HG02571 (cell line): Measurements from ENCODE around the gene UBL5.

Experiments used
- ATAC-seq: cut with Tn5 transposase; IDR thresholded peaks from one replicate; pipeline ENCODE4 v1.9.1; 2021; ENCODE audit warnings: mild to moderate bottlenecking, moderate library complexity; ENCODE audit not compliant: unreplicated experiment

Gene UBL5

DNA sequence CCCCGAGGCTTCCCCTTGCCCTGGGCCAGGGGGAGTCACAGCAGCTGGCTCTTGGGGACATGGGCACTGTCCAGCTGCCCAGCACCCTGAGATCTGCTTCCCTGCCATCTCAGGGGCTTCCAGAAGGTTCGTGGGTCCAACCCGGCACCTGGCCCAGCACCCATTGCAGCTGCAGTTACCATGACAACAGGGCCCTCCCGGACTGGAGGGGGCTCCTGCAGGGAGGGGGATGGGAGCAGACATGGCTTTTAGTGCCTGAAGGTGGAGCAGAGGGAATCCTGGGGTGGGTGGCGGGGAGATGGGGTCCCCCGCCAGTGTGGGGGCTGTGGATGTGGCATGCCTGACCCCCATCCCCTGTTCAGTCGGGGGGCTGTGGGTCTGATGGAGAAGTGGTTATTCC, 22.1 kb downstream of the UBL5 start:
- no peak for ATAC-seq

DNA sequence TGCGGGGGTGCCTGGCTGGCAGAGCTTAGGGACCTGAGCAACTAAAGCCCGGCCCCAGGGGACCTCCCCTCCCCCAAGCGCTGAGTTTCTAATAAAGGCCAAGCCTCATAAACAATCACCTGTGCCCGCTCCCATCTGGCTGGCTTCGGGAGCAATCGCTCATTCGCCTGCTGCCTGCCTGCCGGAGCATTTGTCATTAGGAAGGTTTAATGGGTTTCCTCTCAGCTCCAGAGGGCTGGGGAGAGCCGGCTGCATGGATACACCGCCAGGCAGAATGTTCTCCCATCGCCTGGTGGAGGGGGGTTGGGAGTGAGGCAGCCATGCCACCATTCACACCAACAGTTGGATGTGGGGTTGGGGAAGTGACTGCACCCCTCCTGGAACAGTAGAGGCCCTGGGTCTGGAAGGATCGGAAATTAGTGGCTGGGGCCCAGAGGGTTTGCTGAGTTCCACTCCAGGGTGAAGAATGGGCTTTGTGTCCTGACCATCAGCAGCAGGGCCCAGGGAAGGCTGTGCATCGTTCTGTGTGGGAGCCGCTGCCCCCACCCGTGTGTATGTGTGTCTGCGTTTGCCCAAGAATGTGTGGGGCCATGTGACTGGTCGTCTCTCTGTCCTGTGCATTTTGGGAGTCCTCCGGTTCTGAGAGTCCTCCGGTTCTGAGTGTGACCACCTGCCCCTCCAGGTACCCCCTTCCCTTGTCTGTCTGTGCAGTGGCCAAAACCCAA, 22.7 kb downstream of the UBL5 start:
- ATAC-seq = no peak

DNA sequence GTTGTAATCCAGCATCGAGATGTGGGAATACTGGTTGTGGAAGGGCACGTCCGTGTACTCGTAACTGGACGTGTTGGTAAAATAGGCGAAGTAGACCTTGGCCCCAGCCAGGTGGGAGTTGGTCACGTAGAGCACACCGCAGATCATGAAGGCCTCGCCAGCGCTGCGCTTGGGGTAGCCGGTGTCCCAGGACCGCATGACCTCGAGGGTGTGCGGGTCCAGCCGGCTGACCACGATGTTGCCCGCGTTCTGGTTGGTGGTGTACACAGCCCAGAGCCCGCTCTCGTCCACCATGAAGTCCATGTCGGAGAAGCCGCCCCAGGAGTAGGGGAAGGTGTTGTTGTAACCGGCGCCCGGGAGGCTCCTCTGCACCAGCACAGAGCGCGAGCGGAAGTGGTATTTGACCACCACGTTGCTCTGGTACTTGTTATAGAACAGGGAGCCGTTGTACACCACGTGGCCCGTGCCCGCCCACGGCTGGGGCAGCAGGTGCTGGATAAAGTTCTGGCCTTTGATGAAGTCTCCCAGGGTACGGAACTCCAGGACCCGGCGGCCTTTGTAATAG, 26.6 kb downstream of the UBL5 start:
- ATAC-seq = no peak

DNA sequence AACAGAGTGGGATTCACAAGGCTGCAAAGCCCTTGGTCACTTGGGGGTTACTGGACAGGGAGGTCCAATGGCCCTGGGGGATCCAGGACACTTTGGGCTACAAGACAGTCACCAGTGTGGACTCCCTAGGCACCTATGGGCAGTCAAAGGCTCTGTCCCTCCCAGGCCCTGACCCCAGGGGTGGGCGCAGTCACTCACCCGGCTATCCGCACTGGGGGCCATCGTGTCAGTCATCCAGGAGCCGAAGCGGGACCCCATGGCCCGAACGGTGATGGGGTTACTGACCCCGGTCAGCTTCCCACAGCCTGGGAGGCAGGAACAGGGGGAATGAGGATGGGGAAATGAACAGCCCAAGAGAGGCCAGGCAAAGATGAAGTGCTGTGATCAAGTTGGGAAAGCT, 28.9 kb downstream of the UBL5 start:
- no peak for ATAC-seq

DNA sequence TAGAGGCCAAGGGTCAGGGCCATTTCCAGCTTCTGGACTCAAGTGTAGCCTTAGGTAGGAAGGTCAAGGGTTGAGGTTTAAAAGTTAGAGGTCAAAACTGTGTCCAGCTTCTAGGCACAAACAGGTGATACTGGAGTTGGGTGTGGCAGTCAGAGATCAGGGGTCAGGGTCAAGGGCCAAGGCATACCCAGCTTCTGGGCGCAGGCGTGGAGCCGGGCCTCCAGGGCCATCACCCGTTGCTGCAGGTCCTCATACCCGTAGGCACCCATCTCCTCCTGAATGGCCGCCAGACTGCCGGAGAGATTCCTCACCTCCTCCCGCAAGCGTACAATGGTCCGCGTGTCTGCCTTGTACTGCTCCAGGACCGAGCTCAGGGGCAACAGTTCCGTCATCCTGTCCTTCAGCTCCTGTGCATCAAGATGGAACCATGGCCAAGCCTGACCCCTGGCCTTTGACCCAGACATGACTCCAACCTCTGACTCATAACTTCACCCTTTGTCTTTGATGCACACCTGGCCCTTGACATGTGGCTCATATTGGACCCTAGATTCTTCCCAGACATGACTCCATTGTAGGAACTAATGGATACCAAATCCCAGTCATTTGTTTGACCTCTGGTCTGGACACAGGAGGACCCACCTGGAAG, 29.5 kb downstream of the UBL5 start:
- ATAC-seq = no peak

DNA sequence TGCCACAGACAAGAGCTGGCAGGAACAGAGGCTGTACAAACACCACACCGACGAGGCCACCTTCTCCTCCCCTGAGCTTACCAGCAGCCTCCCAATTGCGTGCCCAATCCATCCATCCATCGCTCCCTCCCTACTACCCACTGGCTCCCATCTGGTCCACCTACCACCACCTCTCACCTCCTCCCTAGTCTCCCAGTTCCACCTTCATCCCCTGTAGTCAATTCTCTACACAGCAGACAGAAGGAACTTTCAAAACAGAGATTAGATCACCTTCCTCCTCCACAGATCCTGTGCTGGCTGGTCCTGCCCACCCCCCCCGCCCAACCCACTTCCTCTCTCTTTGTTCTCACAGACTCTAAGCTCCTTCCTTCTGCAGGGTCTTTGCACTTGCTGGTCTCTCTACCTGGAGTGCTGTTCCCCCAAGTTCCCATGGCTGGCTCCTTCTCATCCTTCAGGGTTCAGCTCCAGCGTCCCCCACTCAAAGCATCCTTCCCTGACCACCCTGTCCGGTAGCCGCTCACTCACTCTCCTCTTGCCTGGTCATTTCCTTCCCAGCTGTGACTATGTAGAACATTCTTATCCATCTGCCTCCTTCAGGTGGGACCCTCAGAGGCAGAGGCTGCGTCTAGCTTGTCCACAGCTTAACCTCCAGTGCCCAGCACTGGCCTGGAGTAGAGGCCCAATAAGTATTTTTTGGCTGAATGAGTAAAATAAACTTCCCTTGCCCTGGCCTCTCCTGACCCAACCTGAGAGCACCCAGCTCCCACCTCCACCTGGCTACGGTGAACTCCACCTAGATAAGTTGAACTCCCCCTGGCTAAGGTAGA, 30.4 kb downstream of the UBL5 start:
- ATAC-seq = no peak

DNA sequence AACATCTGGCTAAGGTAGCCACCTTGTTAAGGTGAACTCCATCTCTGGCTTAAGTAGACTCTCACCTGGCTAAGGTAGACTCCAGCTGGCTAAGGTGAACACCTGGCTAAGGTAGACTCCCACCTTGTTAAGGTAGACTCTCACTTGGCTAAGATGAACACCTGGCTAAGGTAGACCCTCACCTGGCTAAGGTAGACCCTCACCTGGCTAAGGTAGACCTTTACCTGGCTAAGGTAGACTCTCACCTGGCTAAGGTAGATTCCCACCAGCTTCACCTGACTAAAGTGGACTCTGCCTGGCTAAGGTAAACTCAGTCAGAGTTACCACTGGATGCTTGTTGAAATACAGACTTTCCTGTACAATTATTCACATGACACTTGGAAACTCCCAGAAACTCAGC, 31.0 kb downstream of the UBL5 start:
- no peak for ATAC-seq

DNA sequence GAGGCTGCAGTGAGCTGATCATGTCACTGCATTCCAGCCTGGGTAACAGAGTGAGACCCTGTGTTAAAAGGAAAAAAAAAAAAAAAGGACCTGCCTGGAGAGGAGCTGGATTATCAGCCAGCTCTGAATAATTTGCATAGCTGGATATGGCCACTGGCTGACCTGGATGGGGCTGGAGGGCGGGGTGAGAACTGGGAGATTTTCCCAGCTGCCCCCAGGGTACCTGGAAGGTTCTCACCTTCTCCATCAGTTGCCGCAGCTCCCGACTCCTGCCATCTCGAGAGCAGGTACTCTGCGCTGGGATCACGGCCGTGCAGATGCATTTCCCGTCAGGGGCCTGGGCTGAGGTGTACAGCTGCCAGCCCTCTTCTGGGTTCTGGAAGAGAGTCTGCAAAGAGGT, 32.7 kb downstream of the UBL5 start:
- ATAC-seq = no peak

DNA sequence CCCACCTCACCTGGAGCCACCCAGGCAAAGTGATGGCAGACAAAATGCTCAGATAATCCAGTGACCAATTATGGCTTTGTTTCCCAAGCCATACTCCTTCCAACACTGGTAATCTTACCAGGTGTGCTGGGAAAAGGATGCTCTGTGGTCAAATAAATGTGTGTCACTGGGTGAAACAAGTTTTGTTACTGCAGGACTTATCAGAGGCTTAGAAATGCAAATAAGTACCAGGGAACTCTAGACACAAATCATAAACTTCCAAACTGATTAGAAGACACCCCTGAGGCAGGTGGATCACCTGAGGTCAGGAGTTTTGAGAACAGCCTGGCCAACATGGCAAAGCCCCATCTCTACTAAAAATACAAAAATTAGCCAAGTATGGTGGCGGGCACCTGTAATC, 33.8 kb downstream of the UBL5 start:
- no peak for ATAC-seq

DNA sequence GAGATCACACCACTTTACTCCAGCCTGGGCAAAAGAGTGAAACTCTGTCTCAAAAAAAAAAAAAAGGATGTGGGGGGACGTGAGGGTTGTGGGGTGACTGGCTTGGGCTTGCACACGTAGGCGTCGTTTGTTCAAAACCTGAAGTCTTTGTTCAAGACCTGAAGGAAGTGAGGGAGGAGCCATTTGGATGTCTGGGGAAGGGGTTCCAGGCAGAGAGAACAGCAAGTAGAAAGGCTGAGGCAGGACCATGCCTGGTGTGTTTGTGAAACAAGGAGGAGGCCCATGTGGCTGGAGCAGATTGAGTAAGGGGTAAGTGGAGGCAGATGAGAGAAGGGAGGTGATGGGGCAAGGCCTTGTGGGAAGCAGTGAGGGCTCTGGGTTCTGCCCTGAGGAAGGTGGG, 35.2 kb downstream of the UBL5 start:
- no peak for ATAC-seq

DNA sequence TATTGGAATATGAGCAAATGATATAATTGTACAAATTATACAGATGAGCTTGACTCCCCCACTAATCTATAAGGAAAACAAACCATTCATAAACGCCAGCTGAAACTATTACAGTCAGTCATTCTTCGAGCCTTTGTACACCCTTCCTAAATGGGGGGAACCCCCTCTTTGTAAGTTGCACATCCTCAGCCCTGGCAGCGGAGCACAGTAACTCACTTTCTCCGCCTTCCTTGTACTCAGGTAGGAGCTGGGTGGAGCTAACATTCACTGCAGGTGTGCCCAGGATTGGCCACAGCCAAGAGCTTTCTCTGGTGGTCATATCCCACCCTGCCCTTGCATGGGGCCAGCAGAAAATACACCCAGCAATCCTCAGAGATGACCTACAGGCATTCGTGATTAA, 36.0 kb downstream of the UBL5 start:
- ATAC-seq = no peak

DNA sequence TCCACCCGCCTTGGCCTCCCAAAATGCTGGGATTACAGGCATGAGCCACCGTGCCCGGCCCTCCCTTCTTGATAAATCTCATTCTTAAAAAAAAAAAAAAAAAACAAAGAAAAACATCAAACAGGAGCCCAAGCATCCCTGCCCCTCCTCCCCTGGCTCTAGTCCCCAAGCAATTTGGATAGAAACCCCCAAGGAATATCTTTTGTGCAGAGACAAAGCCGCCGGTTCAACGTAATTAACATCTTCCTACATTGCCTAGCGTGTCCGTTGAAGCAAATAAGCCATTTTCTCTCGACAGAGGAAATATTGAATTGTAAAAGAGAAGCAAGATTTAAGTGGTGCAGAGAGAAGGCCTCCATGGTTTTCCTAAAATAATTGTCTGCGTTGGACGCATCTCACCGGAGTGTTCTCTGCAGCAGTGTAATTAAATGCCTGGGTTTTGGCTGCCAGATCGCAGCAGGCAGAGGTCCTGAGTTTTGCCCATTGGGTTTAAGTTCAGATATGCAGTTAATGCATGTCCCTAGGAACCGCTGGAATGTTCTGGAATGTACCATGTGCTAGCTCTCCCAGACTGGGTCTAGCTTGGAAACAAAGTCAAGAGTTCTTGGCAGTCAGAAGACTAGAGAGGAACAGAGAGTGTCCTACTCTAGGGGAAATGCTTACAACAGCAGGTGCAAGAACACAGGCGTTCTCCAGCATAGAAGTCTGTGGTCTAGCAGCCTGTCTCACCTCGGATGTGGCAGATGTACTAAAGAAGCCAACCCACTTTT, 38.2 kb downstream of the UBL5 start:
- no peak for ATAC-seq

DNA sequence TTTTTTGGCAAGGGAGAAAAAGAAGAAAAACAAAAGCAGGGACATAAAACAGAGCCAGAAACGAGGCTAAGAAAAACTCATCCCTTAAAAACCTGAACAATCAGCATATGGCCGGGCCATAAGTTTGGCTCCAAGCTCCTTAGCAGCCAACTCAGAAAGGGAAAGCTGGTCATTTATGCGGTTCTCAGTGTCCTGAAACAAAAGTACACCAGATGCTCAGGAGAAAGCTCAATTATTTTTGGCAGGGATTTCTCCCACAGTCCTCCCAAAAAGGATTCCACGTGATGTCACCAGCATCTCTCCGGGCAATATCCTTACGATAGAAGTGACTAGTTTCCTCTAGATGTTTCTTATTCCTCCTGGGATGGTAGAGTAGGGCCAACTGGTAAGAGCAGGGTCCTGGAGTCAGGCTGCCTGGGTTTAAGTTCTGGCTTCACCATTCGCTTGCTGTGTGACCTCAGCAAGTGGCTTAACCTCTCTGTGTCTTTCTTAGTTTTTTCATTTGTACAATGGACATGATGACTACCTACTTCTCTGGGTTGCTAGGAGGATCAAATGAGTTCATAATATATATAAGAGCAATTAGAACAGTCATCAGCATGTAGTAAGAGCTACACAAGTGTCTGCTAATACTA, 41.4 kb downstream of the UBL5 start:
- ATAC-seq = no peak

DNA sequence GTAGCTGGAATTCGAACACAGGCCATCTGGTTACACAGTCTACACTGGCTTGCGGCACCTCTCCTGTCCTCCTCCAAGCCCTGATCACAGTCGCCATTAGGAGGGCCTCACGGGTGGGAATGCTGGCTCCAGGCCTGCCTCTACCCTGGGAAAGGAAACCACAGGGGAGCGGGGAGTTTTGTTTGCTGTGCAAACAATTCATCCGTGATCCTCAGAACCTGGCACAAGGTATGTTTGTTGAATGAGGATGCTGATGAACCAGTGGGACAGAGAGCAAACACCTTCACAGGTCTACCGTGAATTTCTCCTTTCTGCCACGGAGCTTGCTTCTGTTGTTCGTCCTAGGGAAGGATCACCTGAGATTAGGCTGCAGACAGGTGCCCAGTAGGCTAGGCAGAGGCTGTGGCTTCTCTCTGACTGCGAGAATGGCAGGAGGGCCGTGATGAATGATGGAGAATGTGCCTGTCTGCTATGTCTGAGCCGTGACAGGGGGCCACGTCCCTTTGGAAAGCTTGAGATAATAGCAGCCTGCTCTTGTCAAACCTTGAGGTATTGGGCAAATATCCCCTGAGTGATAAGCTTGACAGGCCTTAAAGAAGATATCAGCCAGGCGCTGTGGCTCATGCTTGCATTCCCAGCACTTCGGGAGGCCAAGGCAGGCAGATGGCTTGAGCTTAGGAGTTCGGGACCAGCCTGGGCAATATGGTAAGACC, 44.1 kb downstream of the UBL5 start:
- ATAC-seq = no peak

DNA sequence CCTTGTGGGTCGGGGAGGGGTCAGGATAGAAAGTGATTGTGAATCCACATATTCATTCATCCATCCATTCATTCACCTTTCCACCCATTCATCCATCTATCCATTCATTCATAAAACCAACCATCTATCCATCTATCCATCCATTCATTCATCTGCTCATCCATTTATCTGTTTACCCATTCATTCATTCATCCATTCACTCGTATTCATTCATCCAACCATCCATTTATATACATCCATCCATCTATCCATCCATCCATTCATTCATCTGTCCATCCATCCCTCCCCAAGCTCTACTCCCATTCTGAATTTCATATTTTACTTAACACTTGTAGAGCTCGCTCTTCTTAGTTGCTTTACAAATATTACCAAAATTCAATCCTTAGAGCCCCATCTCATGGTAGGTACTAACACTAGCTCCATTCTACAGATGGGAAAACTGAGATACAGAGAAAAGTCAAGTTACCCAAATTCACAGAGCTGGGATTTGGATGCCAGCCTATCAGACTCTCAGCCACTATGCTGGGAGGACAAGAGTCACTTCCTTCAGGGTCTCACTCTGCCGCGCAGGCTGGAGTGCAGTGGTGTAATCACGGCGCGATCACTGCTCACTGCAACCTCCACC, 45.0 kb downstream of the UBL5 start:
- ATAC-seq = no peak

DNA sequence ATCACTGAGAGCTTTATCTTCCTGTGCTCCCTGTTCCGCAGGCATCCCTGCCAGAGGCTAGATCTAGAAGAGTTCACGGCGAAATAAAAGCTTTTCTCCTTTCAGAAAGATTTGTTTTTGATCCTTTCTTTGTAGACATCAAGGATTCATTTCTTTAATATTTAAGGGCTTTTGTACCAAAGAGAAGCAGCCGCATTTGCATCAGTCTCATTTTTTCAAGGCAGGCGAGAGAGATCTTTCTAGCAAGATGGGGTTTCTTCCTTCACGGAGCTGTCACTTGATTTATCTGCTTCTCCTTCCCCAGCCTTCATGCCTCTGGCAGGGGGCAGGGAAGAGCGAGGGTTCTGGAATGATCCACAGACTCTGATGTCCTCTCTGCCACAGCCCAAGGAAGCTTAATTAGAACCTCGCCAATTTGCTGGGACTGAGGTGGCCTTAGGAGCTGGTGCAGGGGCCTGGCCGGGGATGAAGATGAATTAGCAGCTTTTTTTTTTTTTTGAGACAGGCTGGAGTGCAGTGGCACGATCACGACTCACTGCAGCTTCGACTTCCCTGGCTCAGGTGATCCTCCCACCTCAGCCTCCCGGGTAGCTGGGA, 47.4 kb downstream of the UBL5 start:
- ATAC-seq = no peak

DNA sequence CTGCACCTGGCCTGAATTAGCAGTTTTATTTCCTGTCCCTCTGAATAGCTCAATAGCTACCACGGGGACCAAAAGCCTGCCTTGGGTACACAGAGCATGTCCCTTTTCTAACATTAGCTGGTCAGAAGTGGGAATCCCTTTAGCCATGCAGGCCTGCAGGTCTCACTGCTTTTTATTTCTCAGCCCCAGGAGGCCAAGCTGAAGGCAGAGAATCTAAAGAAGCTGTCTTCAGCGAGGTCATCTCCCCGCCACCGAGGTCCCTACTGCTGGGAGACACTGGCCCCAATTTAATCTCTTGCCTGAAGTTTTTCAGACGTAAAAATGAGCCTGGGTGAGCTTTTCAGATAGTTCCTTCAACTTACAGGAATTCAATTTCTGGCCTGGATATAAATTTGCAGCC, 48.1 kb downstream of the UBL5 start:
- ATAC-seq = no peak

DNA sequence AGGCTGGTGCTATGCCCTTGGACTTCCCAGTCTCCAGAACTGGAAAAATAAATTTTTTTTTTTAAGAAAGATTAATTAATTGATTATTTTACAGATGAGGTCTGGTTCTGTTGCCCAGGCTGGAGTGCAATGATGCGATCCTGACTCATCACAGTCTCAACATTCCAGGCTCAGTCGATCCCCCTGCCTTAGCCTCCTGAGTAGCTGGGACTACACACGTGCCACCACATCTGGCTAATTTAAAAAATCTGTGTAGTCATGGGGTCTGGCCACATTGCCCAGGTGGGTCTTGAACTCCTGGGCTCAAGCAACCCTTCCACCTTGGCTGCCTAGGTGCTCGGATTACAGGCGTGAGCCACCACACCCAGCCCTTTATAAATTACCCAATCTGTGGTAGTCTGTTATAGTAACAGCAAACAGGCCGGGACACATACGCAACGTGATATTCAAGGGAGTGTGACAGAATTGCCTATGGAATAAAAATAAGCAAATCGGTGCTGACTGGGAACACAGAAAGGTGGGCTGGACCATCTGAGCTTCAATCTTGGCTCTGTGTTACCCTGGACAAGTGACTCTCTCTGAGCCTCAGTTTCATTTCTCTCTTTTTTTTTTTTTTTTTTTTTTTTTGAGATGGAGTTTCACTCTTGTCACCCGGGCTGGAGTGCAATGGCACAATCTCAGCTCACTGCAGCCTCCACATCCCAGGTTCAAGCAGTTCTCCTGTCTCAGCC, 50.2 kb downstream of the UBL5 start:
- ATAC-seq = no peak
